ENCODE measurements around the gene LRRFIP1. TPM values are rescaled to one million over a fixed set of nuclear protein-coding genes. Genes with fewer than 3 reads are reported as not detected.

Gene LRRFIP1
- total and polyA plus RNA-seq, 10 of the 15 experiments (the other 5 are each of a cell fraction or from before 2014, with no cell fraction given): 36.2 to 120 (median 74.3) TPM

DNA sequence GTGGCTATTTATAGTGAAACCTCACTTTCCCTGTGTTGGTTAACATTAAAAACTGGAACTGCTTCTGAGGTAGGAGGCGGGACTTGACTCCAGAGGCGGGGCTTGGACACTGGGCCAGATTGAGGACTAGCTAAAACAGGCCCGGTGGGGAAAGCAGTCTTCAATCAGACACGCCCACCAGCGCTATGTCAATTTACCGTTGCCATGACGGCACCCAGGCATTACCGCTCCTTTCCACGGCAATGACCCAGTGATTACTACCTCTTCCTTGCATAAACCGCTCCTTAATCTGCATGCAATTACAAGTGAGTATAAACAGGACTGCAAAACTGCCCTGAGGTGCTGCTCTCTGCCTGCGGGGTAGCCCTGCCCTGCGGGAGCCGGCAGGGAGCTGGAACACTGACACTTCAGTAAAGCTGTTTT is 35.3 kb downstream of the LRRFIP1 start:
- ChIA-PET SMC1A (ENCODE audit: uncharacterized antibody, unreplicated experiment) (interaction anchor here (1.0 to 1.4 kb wide), 3 partner anchors 9 to 81 kb away, joined by 4 to 6 read pairs (median 5); no protein-coding TSS in a partner anchor), RAD21 (ENCODE audit: unreplicated experiment) (interaction anchor here (1.0 kb wide), 1 partner anchor 83 kb away, joined by 4 read pairs; no protein-coding TSS in a partner anchor), POLR2A (no interaction called here), CTCF (no interaction called here)
- H3K4me2 ChIP-seq (ENCODE audit: control insufficient read depth, insufficient read depth): no peak overlapping the region
- BruUV-seq (replicated peaks): no TSS peak
- no peaks in the 10 kb centered on the region for H3K36me3 ChIP-seq (ENCODE audit: control insufficient read depth in 2 of 2, insufficient read depth in 2 of 2, low read length in 1 of 2)
- peak; percentile 80 for ATAC-seq
- intact Hi-C loops (cut with micrococcal nuclease; ENCODE audit: unreplicated experiment): no loop called here
- no peak overlapping the region for H3K27ac ChIP-seq (ENCODE audit: control insufficient read depth, insufficient read depth)
- FAIRE-seq: no peak
- H3K9me3 ChIP-seq (replicated peaks; ENCODE audit: control insufficient read depth, insufficient read depth, low read length): no peaks in the 10 kb centered on the region; the same call in 2 of the 3 replicates
- H3K79me2 ChIP-seq (ENCODE audit: control insufficient read depth, insufficient read depth, low read length): no peaks in the 10 kb centered on the region
- no peak for DNase-seq (ENCODE audit: low read depth, low spot score)
- H4K20me1 ChIP-seq (ENCODE audit: control insufficient read depth, insufficient read depth): no peaks in the 10 kb centered on the region
- 7% methylated on average over 13 of the region's 13 CpGs for WGBS (ENCODE audit: insufficient coverage, insufficient replicate concordance, low lambda C conversion rate, missing lambda C conversion rate)
- 0 out of 2 replicates have a peak, but pooled peaks cover 5% of the 10 kb centered on the region for H3K4me1 ChIP-seq (ENCODE audit: control insufficient read depth, insufficient read depth, low read length)
- TF ChIP-seq CBX3 (IDR thresholded peaks at IDR 0.05; ENCODE audit: borderline replicate concordance, low read depth): no peak
- peak; percentile 61; the same call in 1 of the 2 replicates for TF ChIP-seq BMI1 (IDR thresholded peaks at IDR 0.05; ENCODE audit: borderline replicate concordance)
- TF ChIP-seq, protein P1, sequence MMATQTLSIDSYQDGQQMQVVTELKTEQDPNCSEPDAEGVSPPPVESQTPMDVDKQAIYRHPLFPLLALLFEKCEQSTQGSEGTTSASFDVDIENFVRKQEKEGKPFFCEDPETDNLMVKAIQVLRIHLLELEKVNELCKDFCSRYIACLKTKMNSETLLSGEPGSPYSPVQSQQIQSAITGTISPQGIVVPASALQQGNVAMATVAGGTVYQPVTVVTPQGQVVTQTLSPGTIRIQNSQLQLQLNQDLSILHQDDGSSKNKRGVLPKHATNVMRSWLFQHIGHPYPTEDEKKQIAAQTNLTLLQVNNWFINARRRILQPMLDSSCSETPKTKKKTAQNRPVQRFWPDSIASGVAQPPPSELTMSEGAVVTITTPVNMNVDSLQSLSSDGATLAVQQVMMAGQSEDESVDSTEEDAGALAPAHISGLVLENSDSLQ (IDR thresholded peaks at IDR 0.05): peak; percentile 89
- TF ChIP-seq ATF7 (IDR thresholded peaks at IDR 0.05; ENCODE audit: low read depth): no peak
- TF ChIP-seq, protein P2, sequence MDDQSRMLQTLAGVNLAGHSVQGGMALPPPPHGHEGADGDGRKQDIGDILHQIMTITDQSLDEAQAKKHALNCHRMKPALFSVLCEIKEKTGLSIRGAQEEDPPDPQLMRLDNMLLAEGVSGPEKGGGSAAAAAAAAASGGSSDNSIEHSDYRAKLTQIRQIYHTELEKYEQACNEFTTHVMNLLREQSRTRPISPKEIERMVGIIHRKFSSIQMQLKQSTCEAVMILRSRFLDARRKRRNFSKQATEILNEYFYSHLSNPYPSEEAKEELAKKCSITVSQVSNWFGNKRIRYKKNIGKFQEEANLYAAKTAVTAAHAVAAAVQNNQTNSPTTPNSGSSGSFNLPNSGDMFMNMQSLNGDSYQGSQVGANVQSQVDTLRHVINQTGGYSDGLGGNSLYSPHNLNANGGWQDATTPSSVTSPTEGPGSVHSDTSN (IDR thresholded peaks at IDR 0.05; ENCODE audit: insufficient replicate concordance, low read depth, low read length): peak; percentile 61
- H3K4me3 ChIP-seq: no peak overlapping the region
- H3K9ac ChIP-seq (ENCODE audit: control insufficient read depth, insufficient read depth, low read length): no peak overlapping the region
- in situ Hi-C loops (cut with MboI): no loop called here
- H3K27me3 ChIP-seq (replicated peaks in 1 of 2; ENCODE audit: control insufficient read depth in 2 of 2, insufficient read depth in 2 of 2, low read length in 1 of 2): peaks cover 0 to 8% of the 10 kb centered on the region in 2 experiments; a peak in 2 of 4 replicates
- no peak overlapping the region for H2AFZ ChIP-seq (ENCODE audit: control insufficient read depth, low read depth, low read length)

All from GM12878 (cell line).